Inflammatory macrophage (primary cell): Measurements from ENCODE around the gene NUFIP1.
"Not testable (repeated sequence)": the region's sequence is repeated elsewhere in the genome, so short reads cannot be mapped to it uniquely, and the experiment has no call there.

ENCODE experiments used
- DNase-seq, 2 donors: peaks; one replicate each; pipeline ENCODE4 v3.0.0-alpha.2; 2020 to 2022

The NUFIP1 gene

GRCh38 chr13:44919104-44919804 lies 70.0 kb downstream of the NUFIP1 start:
- no peak for DNase-seq

- peak; percentile 84 to 89 for DNase-seq
These were observed 70.8 kb downstream of the NUFIP1 start for GRCh38 chr13:44918326-44919103.

GRCh38 chr13:44917589-44918325 lies 71.5 kb downstream of the NUFIP1 start:
- peak; percentile 94 to 97 for DNase-seq

GRCh38 chr13:44912278-44913016 lies 76.8 kb downstream of the NUFIP1 start:
- DNase-seq: no peak

- DNase-seq: no peak
These were observed 80.6 kb downstream of the NUFIP1 start for GRCh38 chr13:44908712-44909111.

GRCh38 chr13:44908266-44908665 lies 81.0 kb downstream of the NUFIP1 start:
- no peak for DNase-seq

- no peak for DNase-seq
These were observed 82.6 kb downstream of the NUFIP1 start for GRCh38 chr13:44906713-44907112.

- no peak for DNase-seq
These were observed 83.0 kb downstream of the NUFIP1 start for GRCh38 chr13:44906230-44906629.

GRCh38 chr13:44905556-44905955 lies 83.7 kb downstream of the NUFIP1 start:
- DNase-seq: no peak

- DNase-seq: no peak
These were observed 84.3 kb downstream of the NUFIP1 start for GRCh38 chr13:44904967-44905366.

GRCh38 chr13:44903574-44903985 lies 85.7 kb downstream of the NUFIP1 start:
- DNase-seq: no peak

- no peak for DNase-seq
These were observed 86.5 kb downstream of the NUFIP1 start for GRCh38 chr13:44902738-44903137.

GRCh38 chr13:44899967-44900366 lies 89.3 kb downstream of the NUFIP1 start:
- DNase-seq: no peak

GRCh38 chr13:44898308-44898707 lies 91.0 kb downstream of the NUFIP1 start:
- DNase-seq: not testable (repeated sequence)

GRCh38 chr13:44895953-44896335 lies 93.3 kb downstream of the NUFIP1 start:
- DNase-seq: no peak

- no peak for DNase-seq
These were observed 93.9 kb downstream of the NUFIP1 start for GRCh38 chr13:44895264-44895952.

- DNase-seq: no peak
These were observed 95.1 kb downstream of the NUFIP1 start for GRCh38 chr13:44894001-44894770.
